AG08396 (cell line): ENCODE data around the gene PACRG.

Source experiments
- DNase-seq: peaks from one replicate; pipeline ENCODE4 v3.0.0; 2012; ENCODE audit warnings: low spot score, mixed read lengths

PACRG gene

GRCh38 chr6:163136681-163137397 is 409.1 kb downstream of the PACRG start:
- no peak for DNase-seq

- no peak for DNase-seq
These were observed 409.7 kb downstream of the PACRG start for GRCh38 chr6:163137398-163137881.

GRCh38 chr6:163146036-163146435 is 418.3 kb downstream of the PACRG start:
- no peak for DNase-seq

- DNase-seq: no peak
These were observed 420.2 kb downstream of the PACRG start for GRCh38 chr6:163147994-163148393.

- no peak for DNase-seq
These were observed 420.9 kb downstream of the PACRG start for GRCh38 chr6:163148451-163149278.

- no peak for DNase-seq
These were observed 421.6 kb downstream of the PACRG start for GRCh38 chr6:163149279-163149848.

GRCh38 chr6:163151212-163151611 is 423.4 kb downstream of the PACRG start:
- no peak for DNase-seq

GRCh38 chr6:163152701-163153100 is 424.9 kb downstream of the PACRG start:
- no peak for DNase-seq

GRCh38 chr6:163159110-163159509 is 431.3 kb downstream of the PACRG start:
- DNase-seq: no peak

GRCh38 chr6:163159689-163160088 is 431.9 kb downstream of the PACRG start:
- no peak for DNase-seq

GRCh38 chr6:163162007-163162873 is 434.5 kb downstream of the PACRG start:
- no peak for DNase-seq

GRCh38 chr6:163162874-163163213 is 435.1 kb downstream of the PACRG start:
- DNase-seq: no peak

- no peak for DNase-seq
These were observed 436.6 kb downstream of the PACRG start for GRCh38 chr6:163164175-163164900.

- DNase-seq: no peak
These were observed 437.6 kb downstream of the PACRG start for GRCh38 chr6:163165155-163165910.

- DNase-seq: no peak
These were observed 438.1 kb downstream of the PACRG start for GRCh38 chr6:163165922-163166321.

- no peak for DNase-seq
These were observed 438.7 kb downstream of the PACRG start for GRCh38 chr6:163166507-163166906.

- DNase-seq: no peak
These were observed 441.7 kb downstream of the PACRG start for GRCh38 chr6:163169521-163169920.

GRCh38 chr6:163170294-163170883 is 442.6 kb downstream of the PACRG start:
- DNase-seq: no peak

GRCh38 chr6:163173741-163174140 is 446.0 kb downstream of the PACRG start:
- DNase-seq: no peak

GRCh38 chr6:163175301-163175700 is 447.5 kb downstream of the PACRG start:
- DNase-seq: no peak
